HG03565 (cell line): ENCODE data around the gene ENDOU.

Source experiments
- ATAC-seq: cut with Tn5 transposase; IDR thresholded peaks from one replicate; pipeline ENCODE4 v1.9.1; 2021; ENCODE audit warnings: mild to moderate bottlenecking, moderate library complexity; ENCODE audit not compliant: unreplicated experiment

ENDOU gene

GRCh38 chr12:47722941-47723631 is 2.2 kb downstream of the ENDOU start:
- no peak for ATAC-seq

- ATAC-seq: no peak
Measured at GRCh38 chr12:47722136-47722834, 3.0 kb downstream of the ENDOU start.

- no peak for ATAC-seq
Measured at GRCh38 chr12:47721431-47721973, 3.8 kb downstream of the ENDOU start.

- ATAC-seq: no peak
Measured at GRCh38 chr12:47718531-47718930, 6.8 kb downstream of the ENDOU start.

- ATAC-seq: no peak
Measured at GRCh38 chr12:47717443-47718193, 7.7 kb downstream of the ENDOU start.

GRCh38 chr12:47717046-47717442 is 8.2 kb downstream of the ENDOU start:
- ATAC-seq: no peak

- ATAC-seq: no peak
Measured at GRCh38 chr12:47715877-47716548, 9.3 kb downstream of the ENDOU start.

GRCh38 chr12:47715393-47715876 is 9.9 kb downstream of the ENDOU start:
- ATAC-seq: peak; percentile 77

GRCh38 chr12:47714826-47715386 is 10.4 kb downstream of the ENDOU start:
- ATAC-seq: no peak

GRCh38 chr12:47712171-47712570 is 13.1 kb downstream of the ENDOU start:
- ATAC-seq: no peak

GRCh38 chr12:47711448-47711847 is 13.8 kb downstream of the ENDOU start:
- ATAC-seq: no peak

GRCh38 chr12:47710278-47710677 is 15.0 kb downstream of the ENDOU start:
- ATAC-seq: no peak

- no peak for ATAC-seq
Measured at GRCh38 chr12:47709671-47710070, 15.6 kb downstream of the ENDOU start.

GRCh38 chr12:47709237-47709636 is 16.1 kb downstream of the ENDOU start:
- no peak for ATAC-seq

GRCh38 chr12:47707905-47708543 is 17.3 kb downstream of the ENDOU start:
- ATAC-seq: peak; percentile 31

GRCh38 chr12:47707355-47707754 is 17.9 kb downstream of the ENDOU start:
- no peak for ATAC-seq

- peak; percentile 67 for ATAC-seq
Measured at GRCh38 chr12:47705566-47706425, 19.5 kb downstream of the ENDOU start, which contains the start of gene RPAP3. RPAP3 (minus strand) TSS chr12:47706030; CDS start chr12:47702840, 3,190 bp downstream.

GRCh38 chr12:47705229-47705565 is 20.1 kb downstream of the ENDOU start:
- no peak for ATAC-seq

GRCh38 chr12:47704719-47705118 is 20.6 kb downstream of the ENDOU start:
- no peak for ATAC-seq
